H1 (cell line): Measurements from ENCODE around the gene PLXNB1. TPM values are rescaled to one million over a fixed set of nuclear protein-coding genes. Genes with fewer than 3 reads are reported as not detected.

Experiments
- CTCF ChIA-PET: fragments of 300-600 bp; sonication (Branson Sonifier 250); formaldehyde crosslinking; loops from one replicate; lab custom pipeline; 2021; ENCODE audit not compliant: partially characterized antibody; lab: Charles Lee
- POLR2A ChIA-PET: fragments of 300-600 bp; sonication (Branson Sonifier 250); formaldehyde crosslinking; loops from one replicate; lab custom pipeline; 2021; ENCODE audit warnings: inconsistent platforms; ENCODE audit not compliant: partially characterized antibody; lab: Charles Lee
- DNase-seq, 2 experiments: peaks; one replicate each; pipeline versions ENCODE4 v3.0.0 to v3.0.0-alpha.2; 2010 to 2022; ENCODE audit warnings: low spot score in 2 of 2, low read depth in 1 of 2, mixed read lengths in 1 of 2
- FAIRE-seq: peaks from 2 replicates; lab custom pipeline; 2011; peaks lifted over from hg19 to GRCh38; lab: Jason Lieb, UNC
- H2AFZ ChIP-seq: 2 replicates; pipeline ENCODE4 v1.8.1; 2012; ENCODE audit warnings: low read length, inconsistent platforms
- H2AK5ac ChIP-seq: 2 replicates; pipeline ENCODE4 v1.6.1; 2013; ENCODE audit warnings: low read depth, low read length
- H2BK120ac ChIP-seq: replicated peaks from 2 replicates; pipeline ENCODE3; 2013; ENCODE audit warnings: low read depth, low read length, inconsistent platforms
- H2BK12ac ChIP-seq: 2 replicates; pipeline ENCODE4 v1.6.1; 2013; ENCODE audit warnings: low read depth, low read length
- H2BK15ac ChIP-seq: 2 replicates; pipeline ENCODE4 v1.6.1; 2013; ENCODE audit warnings: low read length
- H2BK20ac ChIP-seq: 2 replicates; pipeline ENCODE4 v1.6.1; 2013; ENCODE audit warnings: low read length
- H2BK5ac ChIP-seq: 2 replicates; pipeline ENCODE4 v1.6.1; 2013; ENCODE audit warnings: low read depth, low read length
- H3K14ac ChIP-seq: 2 replicates; pipeline ENCODE4 v1.6.1; 2013; ENCODE audit warnings: inconsistent platforms; ENCODE audit not compliant: insufficient read length
- H3K18ac ChIP-seq: 2 replicates; pipeline ENCODE4 v1.6.1; 2013; ENCODE audit warnings: low read length; ENCODE audit errors: extremely low read depth
- H3K23ac ChIP-seq: 2 replicates; pipeline ENCODE4 v1.6.1; 2013; ENCODE audit warnings: inconsistent platforms; ENCODE audit not compliant: insufficient read length
- H3K23me2 ChIP-seq: 2 replicates; pipeline ENCODE4 v1.6.1; 2013; ENCODE audit warnings: low read depth, low read length
- H3K27ac ChIP-seq: 2 replicates; pipeline ENCODE4 v1.6.1; 2011; ENCODE audit warnings: low read depth, low read length, inconsistent platforms
- H3K27me3 ChIP-seq, 4 experiments: replicated peaks in 1 of 4; 1 replicate in 1 of 4; 2 replicates in 3 of 4; pipeline versions ENCODE4 v1.6.1 to v1.8.1; 2011 to 2013; ENCODE audit warnings: low read length in 3 of 4, mild to moderate bottlenecking in 3 of 4, inconsistent platforms in 2 of 4, mixed read lengths in 2 of 4, moderate library complexity in 1 of 4; ENCODE audit not compliant: control insufficient read depth in 3 of 4, insufficient read depth in 3 of 4; ENCODE audit errors: extremely low read depth in 1 of 4
- H3K36me3 ChIP-seq, 4 experiments: 2 replicates each; pipeline versions ENCODE4 v1.6.1 to v1.8.1; 2011 to 2013; ENCODE audit warnings: mild to moderate bottlenecking in 4 of 4, low read length in 3 of 4, moderate library complexity in 2 of 4, control low read depth in 1 of 4, inconsistent platforms in 1 of 4; ENCODE audit not compliant: insufficient read depth in 4 of 4, control insufficient read depth in 2 of 4
- H3K4ac ChIP-seq: replicated peaks from 2 replicates; pipeline ENCODE3; 2013; ENCODE audit warnings: low read length, low read depth, mixed read lengths, inconsistent platforms; ENCODE audit not compliant: insufficient read length
- H3K4me1 ChIP-seq, 4 experiments: replicated peaks in 1 of 4; 1 replicate in 1 of 4; 2 replicates in 3 of 4; pipeline versions ENCODE4 v1.6.1 to v1.8.1; 2011 to 2013; ENCODE audit warnings: low read length in 3 of 4, inconsistent platforms in 2 of 4, mixed read lengths in 1 of 4; ENCODE audit not compliant: insufficient read depth in 4 of 4, control insufficient read depth in 3 of 4
- H3K4me2 ChIP-seq, 2 experiments: 2 replicates each; pipeline versions ENCODE4 v1.6.1 to v1.8.1; 2011 to 2013; ENCODE audit warnings: low read depth in 2 of 2, low read length in 2 of 2, control low read depth in 1 of 2, inconsistent platforms in 1 of 2, mild to moderate bottlenecking in 1 of 2; ENCODE audit not compliant: insufficient read depth in 1 of 2
- H3K4me3 ChIP-seq, 4 experiments: fragments of 200-600, 300-600 bp in 1 of 4; sonication (generic), shearing (Covaris generic), sonication (Bioruptor Twin) in 1 of 4; 2 replicates each; pipeline versions ENCODE4 v1.5.1 to v1.8.1; 2011 to 2016; ENCODE audit warnings: low read length in 4 of 4, low read depth in 3 of 4, control low read depth in 2 of 4, inconsistent platforms in 2 of 4, mild to moderate bottlenecking in 2 of 4, mixed read lengths in 1 of 4, moderate library complexity in 1 of 4; ENCODE audit not compliant: insufficient read depth in 2 of 4; ENCODE audit errors: extremely low read depth in 1 of 4
- H3K56ac ChIP-seq: replicated peaks from 2 replicates; pipeline ENCODE3; 2013; ENCODE audit warnings: low read depth, mild to moderate bottlenecking, mixed read lengths, low read length, inconsistent platforms; ENCODE audit not compliant: insufficient read length
- H3K79me1 ChIP-seq: 2 replicates; pipeline ENCODE4 v1.6.1; 2013; ENCODE audit warnings: low read depth, low read length, control low read depth
- H3K79me2 ChIP-seq, 2 experiments: 2 replicates each; pipeline versions ENCODE4 v1.6.1 to v1.8.1; 2012 to 2013; ENCODE audit warnings: low read length in 2 of 2, mild to moderate bottlenecking in 2 of 2, inconsistent platforms in 1 of 2; ENCODE audit not compliant: insufficient read depth in 2 of 2, control insufficient read depth in 1 of 2
- H3K9ac ChIP-seq, 4 experiments: replicated peaks in 1 of 4; 1 replicate in 1 of 4; 2 replicates in 3 of 4; pipeline versions ENCODE4 v1.6.1 to v1.8.1; 2011 to 2013; ENCODE audit warnings: low read depth in 3 of 4, low read length in 3 of 4, control low read depth in 2 of 4, mild to moderate bottlenecking in 2 of 4, moderate library complexity in 2 of 4, inconsistent platforms in 1 of 4; ENCODE audit errors: extremely low read depth in 1 of 4
- H3K9me3 ChIP-seq, 2 experiments: 2 replicates each; pipeline versions ENCODE4 v1.6.1 to v1.8.1; 2012 to 2013; ENCODE audit warnings: mild to moderate bottlenecking in 2 of 2, moderate library complexity in 2 of 2, control low read depth in 1 of 2, inconsistent platforms in 1 of 2, low read depth in 1 of 2, low read length in 1 of 2, mixed read lengths in 1 of 2; ENCODE audit not compliant: insufficient read depth in 2 of 2
- H4K20me1 ChIP-seq, 2 experiments: replicated peaks in 1 of 2; 2 replicates each; pipeline versions ENCODE3 to v1.8.1; 2011 to 2013; ENCODE audit warnings: inconsistent platforms in 2 of 2, low read length in 2 of 2, mild to moderate bottlenecking in 1 of 2; ENCODE audit not compliant: insufficient read depth in 2 of 2, control insufficient read depth in 1 of 2
- H4K5ac ChIP-seq: 2 replicates; pipeline ENCODE4 v1.6.1; 2013; ENCODE audit warnings: low read length, low read depth, mixed read lengths, inconsistent platforms; ENCODE audit not compliant: insufficient read length
- H4K8ac ChIP-seq: 2 replicates; pipeline ENCODE4 v1.8.0; 2013; ENCODE audit warnings: mild to moderate bottlenecking, moderate library complexity, low read length, inconsistent platforms; ENCODE audit not compliant: insufficient read depth; ENCODE audit errors: extremely low read depth
- H4K91ac ChIP-seq: replicated peaks from 2 replicates; pipeline ENCODE3; 2013; ENCODE audit warnings: low read length, mixed read lengths, inconsistent platforms; ENCODE audit not compliant: insufficient read length
- CBX8 ChIP-seq: fragments of 300-800, 300-1000 bp; sonication (generic); IDR thresholded peaks from 2 replicates; pipeline ENCODE4 v1.7.1; 2016; ENCODE audit warnings: low read depth, low read length, borderline replicate concordance
- JUND ChIP-seq: IDR thresholded peaks from 2 replicates; pipeline ENCODE4 v1.6.1; 2011; ENCODE audit warnings: mild to moderate bottlenecking, improper control_type of control experiment, low read length
- SUZ12 ChIP-seq: fragments of 200-600 bp; sonication (generic); IDR thresholded peaks from 2 replicates; pipeline ENCODE4 v1.6.1; 2012; ENCODE audit warnings: mild to moderate bottlenecking, inconsistent platforms, low read length, moderate library complexity, mixed read lengths
- WGBS, 2 experiments: shearing (Covaris generic) in 1 of 2; methylation state at CpG; one replicate each; pipeline versions ENCODE4 v1.1.6 to v1.1.7; 2013 to 2015; ENCODE audit warnings: low lambda C conversion rate in 2 of 2, mixed read lengths in 2 of 2, inconsistent platforms in 1 of 2, low coverage in 1 of 2, missing lambda C conversion rate in 1 of 2; ENCODE audit not compliant: insufficient replicate concordance in 2 of 2, insufficient coverage in 1 of 2, insufficient read length in 1 of 2; ENCODE audit errors: extremely low coverage in 1 of 2, missing lambda C conversion rate in 1 of 2; 5-methylcytosine and 5-hydroxymethylcytosine counted together
- polyA plus RNA-seq, 7 experiments: library from polyadenylated mRNA; depleted of rRNA in 3 of 7; stranded (reverse) in 5 of 7; unstranded in 2 of 7; fragments of >200 nt in 5 of 7; fragments of 200-250 nt in 2 of 7; gene quantifications; 1 replicate in 5 of 7; 2 replicates in 1 of 7; 4 replicates in 1 of 7; pipeline versions ENCODE4 v1.2.1 to v1.2.3, GENCODE V29; 2011 to 2013; ENCODE audit warnings: missing spikeins in 2 of 7, mixed read lengths in 2 of 7
- total RNA-seq: library from RNA; stranded (reverse); fragmentation: NEBNext Ultra II Directional; extraction: Animal tissue kit (Norgen Biotek cat#: 25700); gene quantifications from 2 replicates; pipeline ENCODE4 v1.2.1, GENCODE V29; 2021

PLXNB1 gene
- total and polyA plus RNA-seq, 2 of the 8 experiments (the other 6 are each of a cell fraction or from before 2014, with no cell fraction given), result 109 to 114 TPM

GRCh38 chr3:48364840-48365239 is 65.0 kb downstream of the PLXNB1 start:
- Histone ChIP-seq H3K9ac (no peak overlapping the region), H4K5ac (no peak overlapping the region)

More at GRCh38 chr3:48364840-48365239, 65.0 kb downstream of the PLXNB1 start:
- no peak overlapping the region for H3K56ac ChIP-seq
- no peaks in the 10 kb centered on the region for H3K27me3 ChIP-seq
- H3K79me2 ChIP-seq, result no peaks in the 10 kb centered on the region
- H3K18ac ChIP-seq, result no peak overlapping the region
- no peaks in the 10 kb centered on the region for H3K23me2 ChIP-seq
- no peaks in the 10 kb centered on the region for H3K36me3 ChIP-seq
- WGBS, 2 experiments, result 80% methylated on average over 1 of the region's 1 CpG; no CpG with 5 or more reads in 1 of the 2 experiments
- H3K4me2 ChIP-seq, result no peak overlapping the region
- H2AFZ ChIP-seq, result no peak overlapping the region
- H3K4ac ChIP-seq, result no peak overlapping the region
- POLR2A ChIA-PET, result no interaction called here
- H2BK12ac ChIP-seq, result no peak overlapping the region
- H3K27ac ChIP-seq, result no peak overlapping the region
- H2AK5ac ChIP-seq, result no peak overlapping the region
- DNase-seq, result no peak
- no peak overlapping the region for H2BK120ac ChIP-seq
- no peak overlapping the region for H2BK15ac ChIP-seq
- H3K23ac ChIP-seq, result no peak overlapping the region
- H3K14ac ChIP-seq, result no peak overlapping the region
- peaks cover 0 to 6% of the 10 kb centered on the region in 2 experiments; a peak in 1 of 4 replicates for H3K9me3 ChIP-seq
- no peak for FAIRE-seq
- H2BK5ac ChIP-seq, result no peak overlapping the region
- TF ChIP-seq SUZ12 (no peak), JUND (no peak), CBX8 (no peak)
- H4K91ac ChIP-seq, result no peak overlapping the region
- H4K20me1 ChIP-seq, result no peaks in the 10 kb centered on the region
- H3K79me1 ChIP-seq, result no peaks in the 10 kb centered on the region
- H2BK20ac ChIP-seq, result no peak overlapping the region
- CTCF ChIA-PET, result no interaction called here
- H3K4me1 ChIP-seq, result peaks cover 0 to 5% (median 3%) of the 10 kb centered on the region in 4 experiments; a peak in 5 of 7 replicates
- no peak overlapping the region for H4K8ac ChIP-seq
- no peak overlapping the region for H3K4me3 ChIP-seq
